H9 (cell line): ENCODE measurements around the gene NMU. TPM values are rescaled to one million over a fixed set of nuclear protein-coding genes. Genes with fewer than 3 reads are reported as not detected.

Experiments
- DNase-seq: peaks from one replicate; pipeline ENCODE4 v3.0.0-alpha.2; 2017
- H2AFZ ChIP-seq: one replicate; pipeline ENCODE4 v1.6.1; 2013; ENCODE audit warnings: mild to moderate bottlenecking, low read length, control low read depth, moderate library complexity
- H2AK5ac ChIP-seq: 2 replicates; pipeline ENCODE4 v1.6.1; 2013; ENCODE audit warnings: low read length, control low read depth, mixed read lengths; ENCODE audit not compliant: insufficient read length
- H2BK120ac ChIP-seq: one replicate; pipeline ENCODE4 v1.6.1; 2013; ENCODE audit warnings: low read depth, mild to moderate bottlenecking, low read length, control low read depth, inconsistent platforms; ENCODE audit not compliant: poor library complexity, severe bottlenecking
- H2BK12ac ChIP-seq: 2 replicates; pipeline ENCODE4 v1.6.1; 2013; ENCODE audit warnings: low read length, control low read depth, mixed read lengths, low read depth; ENCODE audit not compliant: insufficient read length
- H2BK15ac ChIP-seq: 2 replicates; pipeline ENCODE4 v1.6.1; 2013; ENCODE audit warnings: low read depth, low read length, control low read depth
- H2BK20ac ChIP-seq: one replicate; pipeline ENCODE4 v1.6.1; 2013; ENCODE audit warnings: low read depth, mild to moderate bottlenecking, low read length, control low read depth, inconsistent platforms; ENCODE audit not compliant: poor library complexity, severe bottlenecking
- H2BK5ac ChIP-seq: 2 replicates; pipeline ENCODE4 v1.6.1; 2013; ENCODE audit warnings: low read length, control low read depth, mixed read lengths; ENCODE audit not compliant: insufficient read length
- H3K14ac ChIP-seq: 2 replicates; pipeline ENCODE4 v1.6.1; 2013; ENCODE audit warnings: low read length, control low read depth; ENCODE audit not compliant: insufficient read depth
- H3K18ac ChIP-seq: 2 replicates; pipeline ENCODE4 v1.6.1; 2013; ENCODE audit warnings: low read depth, mild to moderate bottlenecking, mixed read lengths, low read length, control low read depth; ENCODE audit not compliant: insufficient read length
- H3K23ac ChIP-seq: 2 replicates; pipeline ENCODE4 v1.6.1; 2013; ENCODE audit warnings: low read length, control low read depth, mixed read lengths, low read depth; ENCODE audit not compliant: insufficient read length
- H3K23me2 ChIP-seq: 2 replicates; pipeline ENCODE4 v1.6.1; 2013; ENCODE audit warnings: low read depth, mild to moderate bottlenecking, mixed read lengths, low read length, control low read depth; ENCODE audit not compliant: insufficient read length, poor library complexity, severe bottlenecking
- H3K27ac ChIP-seq: 2 replicates; pipeline ENCODE4 v1.5.1; 2013; ENCODE audit warnings: low read length, control low read depth, mixed read lengths, low read depth; ENCODE audit not compliant: insufficient read length
- H3K27me3 ChIP-seq: 2 replicates; pipeline ENCODE4 v1.6.1; 2013; ENCODE audit warnings: low read length, control low read depth, inconsistent platforms; ENCODE audit not compliant: insufficient read depth
- H3K4ac ChIP-seq: 2 replicates; pipeline ENCODE4 v1.6.1; 2013; ENCODE audit warnings: low read depth, mild to moderate bottlenecking, control low read depth, inconsistent platforms, low read length, moderate library complexity
- H3K4me1 ChIP-seq: 2 replicates; pipeline ENCODE4 v1.6.1; 2013; ENCODE audit warnings: low read length, control low read depth, inconsistent platforms; ENCODE audit not compliant: insufficient read depth
- H3K4me2 ChIP-seq: 2 replicates; pipeline ENCODE4 v1.6.1; 2013; ENCODE audit warnings: low read length, control low read depth, mixed read lengths; ENCODE audit not compliant: insufficient read length, insufficient read depth
- H3K56ac ChIP-seq: 2 replicates; pipeline ENCODE4 v1.6.1; 2013; ENCODE audit warnings: low read depth, mild to moderate bottlenecking, mixed read lengths, low read length, control low read depth; ENCODE audit not compliant: insufficient read length
- H3K79me1 ChIP-seq: 2 replicates; pipeline ENCODE4 v1.6.1; 2013; ENCODE audit warnings: low read depth, mild to moderate bottlenecking, moderate library complexity, low read length, control low read depth, inconsistent platforms; ENCODE audit not compliant: insufficient read depth, poor library complexity, severe bottlenecking
- H3K79me2 ChIP-seq: 2 replicates; pipeline ENCODE4 v1.6.1; 2013; ENCODE audit warnings: low read length, control low read depth, inconsistent platforms; ENCODE audit not compliant: insufficient read depth
- H3K9ac ChIP-seq: 2 replicates; pipeline ENCODE4 v1.6.1; 2013; ENCODE audit warnings: low read length, control low read depth, mixed read lengths; ENCODE audit not compliant: insufficient read length; ENCODE audit errors: extremely low read depth
- H3K9me3 ChIP-seq: one replicate; pipeline ENCODE4 v1.6.1; 2013; ENCODE audit warnings: low read depth, low read length, inconsistent platforms; ENCODE audit not compliant: control insufficient read depth
- H3T11ph ChIP-seq: one replicate; pipeline ENCODE4 v1.6.1; 2013; ENCODE audit warnings: mild to moderate bottlenecking, low read length, control low read depth, inconsistent platforms
- H4K20me1 ChIP-seq: one replicate; pipeline ENCODE4 v1.6.1; 2013; ENCODE audit not compliant: control insufficient read depth, insufficient read length, insufficient read depth
- H4K5ac ChIP-seq: 2 replicates; pipeline ENCODE4 v1.6.1; 2013; ENCODE audit warnings: low read depth, mild to moderate bottlenecking, mixed read lengths, low read length, control low read depth; ENCODE audit not compliant: insufficient read length
- H4K8ac ChIP-seq: replicated peaks from 2 replicates; pipeline ENCODE4 v1.6.1; 2013; ENCODE audit warnings: low read length, control low read depth, mixed read lengths, low read depth; ENCODE audit not compliant: insufficient read length
- H4K91ac ChIP-seq: 2 replicates; pipeline ENCODE4 v1.6.1; 2013; ENCODE audit warnings: low read depth, mild to moderate bottlenecking, moderate library complexity, mixed read lengths, low read length, control low read depth; ENCODE audit not compliant: insufficient read length
- H3K27ac Mint-ChIP-seq, 3 experiments: 2 replicates in 2 of 3; 3 replicates in 1 of 3; pipeline ENCODE4 v1.8.0; 2020 to 2021; ENCODE audit warnings: mixed read lengths in 3 of 3, mild to moderate bottlenecking in 1 of 3, moderate library complexity in 1 of 3
- H3K27me3 Mint-ChIP-seq: 2 replicates; pipeline ENCODE4 v1.8.0; 2021; ENCODE audit warnings: low read depth, mild to moderate bottlenecking, moderate library complexity, mixed read lengths
- H3K36me3 Mint-ChIP-seq, 3 experiments: 2 replicates in 2 of 3; 3 replicates in 1 of 3; pipeline ENCODE4 v1.8.0; 2020 to 2021; ENCODE audit warnings: low read depth in 3 of 3, mixed read lengths in 3 of 3; ENCODE audit not compliant: insufficient read depth in 1 of 3
- H3K4me1 Mint-ChIP-seq, 2 experiments: 2 replicates each; pipeline ENCODE4 v1.8.0; 2020; ENCODE audit warnings: mixed read lengths in 2 of 2
- H3K4me3 Mint-ChIP-seq, 2 experiments: 2 replicates in 1 of 2; 3 replicates in 1 of 2; pipeline ENCODE4 v1.8.0; 2020 to 2021; ENCODE audit warnings: mild to moderate bottlenecking in 2 of 2, mixed read lengths in 2 of 2, moderate library complexity in 1 of 2
- H3K9me3 Mint-ChIP-seq, 2 experiments: 2 replicates in 1 of 2; 3 replicates in 1 of 2; pipeline ENCODE4 v1.8.0; 2020; ENCODE audit warnings: mild to moderate bottlenecking in 2 of 2, mixed read lengths in 2 of 2, moderate library complexity in 1 of 2
- CTCF ChIP-seq: fragments of 200-600 bp; sonication (generic); conservative IDR thresholded peaks from 3 replicates; pipeline ENCODE4 v1.8.0; 2021; ENCODE audit warnings: antibody characterized with exemption, mild to moderate bottlenecking
- WGBS: extraction: QIAGEN DNeasy Blood & Tissue Kit; methylation state at CpG from one replicate; pipeline ENCODE4 v1.1.7; 2013; ENCODE audit warnings: missing lambda C conversion rate, low lambda C conversion rate, mixed read lengths; ENCODE audit not compliant: insufficient read length; ENCODE audit errors: extremely low coverage; 5-methylcytosine and 5-hydroxymethylcytosine counted together
- total RNA-seq: library from RNA; stranded (reverse); gene quantifications from 2 replicates; pipeline ENCODE4 v1.2.1, GENCODE V29; 2021

Gene NMU
- total RNA-seq, 1 experiment from 2014 or later, result 12.9 TPM

- no peaks in the 10 kb centered on the region for H4K20me1 ChIP-seq
- H3K56ac ChIP-seq, result no peak overlapping the region
- H3K27me3 ChIP-seq, result peaks cover 7% of the 10 kb centered on the region; the same call in 1 of the 2 replicates
- H3K4me1 ChIP-seq, result peaks cover 4% of the 10 kb centered on the region; the same call in 1 of the 2 replicates
- no peak overlapping the region for H2AK5ac ChIP-seq
- no peak overlapping the region for H2BK120ac ChIP-seq
- H3K23ac ChIP-seq, result no peak overlapping the region
- H3K14ac ChIP-seq, result no peak overlapping the region
- H3T11ph ChIP-seq, result no peak overlapping the region
- no peak overlapping the region for H2BK5ac ChIP-seq
- no peak for TF ChIP-seq CTCF
- no peak overlapping the region for H2BK12ac ChIP-seq
- H2BK15ac ChIP-seq, result no peak overlapping the region
- peaks cover 55 to 62% of the 10 kb centered on the region in 2 experiments for H3K4me1 Mint-ChIP-seq
- H3K27ac ChIP-seq, result no peak overlapping the region
- H3K9me3 ChIP-seq, result no peaks in the 10 kb centered on the region
- H4K8ac ChIP-seq, result no peak overlapping the region
- H3K79me2 ChIP-seq, result no peaks in the 10 kb centered on the region
- DNase-seq, result no peak
- H3K9me3 Mint-ChIP-seq, result peaks cover 0 to 5% of the 10 kb centered on the region in 2 experiments; a peak in 3 of 5 replicates
- no peak overlapping the region for H3K27ac Mint-ChIP-seq
- no peak overlapping the region for H2BK20ac ChIP-seq
- H3K4ac ChIP-seq, result no peak overlapping the region
- no peaks in the 10 kb centered on the region for H3K79me1 ChIP-seq
- WGBS, result no CpG with 5 or more reads among the region's 3 CpGs
- no peak overlapping the region for H3K18ac ChIP-seq
- H3K27me3 Mint-ChIP-seq, result peaks cover 31% of the 10 kb centered on the region
- peaks cover 18% of the 10 kb centered on the region for H3K23me2 ChIP-seq
- H2AFZ ChIP-seq, result no peak overlapping the region
- H3K4me2 ChIP-seq, result peak overlapping the region; percentile 100
- peak overlapping the region; percentile 63 for H3K9ac ChIP-seq
- no peak overlapping the region for H4K5ac ChIP-seq
- H3K36me3 Mint-ChIP-seq, result peaks cover 3 to 15% (median 7%) of the 10 kb centered on the region in 3 experiments; a peak in 5 of 7 replicates
- peak overlapping the region; percentile 77 to 87 for H3K4me3 Mint-ChIP-seq
- H4K91ac ChIP-seq, result no peak overlapping the region
Measured at GRCh38 chr4:55634417-55635128, 1.5 kb downstream of the NMU start.
